ENCODE data around the gene PSAPL1. TPM values are rescaled to one million over a fixed set of nuclear protein-coding genes. Genes with fewer than 3 reads are reported as not detected.

The PSAPL1 gene
- total and polyA plus RNA-seq, 9 of the 15 experiments (the other 6 are each of a cell fraction or from before 2014, with no cell fraction given), result not detected

- no peak for TF ChIP-seq SAP30 (IDR thresholded peaks at IDR 0.05; ENCODE audit: borderline replicate concordance, insufficient read depth, low read depth, low read length, poor library complexity, severe bottlenecking)
- no peak for TF ChIP-seq TEAD4 (IDR thresholded peaks at IDR 0.05; ENCODE audit: low read length)
- no peak for TF ChIP-seq TEAD4 (CRISPR knock-in tag; IDR thresholded peaks at IDR 0.05; ENCODE audit: borderline replicate concordance)
- no peak for TF ChIP-seq FOXK1 (CRISPR knock-in tag; IDR thresholded peaks at IDR 0.05; ENCODE audit: borderline replicate concordance)
- TF ChIP-seq ATF1 (CRISPR knock-in tag; IDR thresholded peaks at IDR 0.05), result no peak
- no peak for TF ChIP-seq ATF1 (tag; IDR thresholded peaks at IDR 0.05)
Measured at GRCh38 chr4:7431696-7432530, 2.8 kb downstream of the PSAPL1 start (continued).

GRCh38 chr4:7430965-7431695 is 3.6 kb downstream of the PSAPL1 start:
- in situ Hi-C loops (cut with MboI) (no loop called here), intact Hi-C loops (cut with micrococcal nuclease) (no loop called here)
- DNase-seq (ENCODE audit: extremely low read depth in 1 of 4, low spot score in 3 of 4) (no peak), ATAC-seq (no peak), FAIRE-seq (no peak)
- H2AFZ ChIP-seq (ENCODE audit: low read depth, low read length), result no peak overlapping the region
- H3K9me1 ChIP-seq (ENCODE audit: control insufficient read depth, insufficient read depth, low read length), result no peaks in the 10 kb centered on the region
- TF ChIP-seq HMG20A (CRISPR knock-in tag; conservative IDR thresholded peaks at IDR 0.05) (no peak), PPARD (CRISPR knock-in tag; IDR thresholded peaks at IDR 0.05) (no peak), FOXA1 (IDR thresholded peaks at IDR 0.05; ENCODE audit: borderline replicate concordance) (no peak)
- 3% methylated on average over 12 of the region's 17 CpGs for WGBS (ENCODE audit: insufficient coverage, low coverage, missing lambda C conversion rate)
- H3K79me2 ChIP-seq (ENCODE audit: control insufficient read depth, insufficient read depth, low read length), result no peaks in the 10 kb centered on the region
- H3K4me1 ChIP-seq (replicated peaks in 1 of 2; ENCODE audit: control insufficient read depth in 2 of 2, insufficient read depth in 2 of 2, low read length in 2 of 2), result peaks cover 0 to 7% of the 10 kb centered on the region in 2 experiments; a peak in 2 of 5 replicates
- ChIA-PET CTCF (ENCODE audit: low intra/inter-chr PET ratio) (no interaction called here), POLR2A (interaction anchor here (0.5 to 1.6 kb wide), 2 partner anchors 22 to 621 kb away, joined by 3 to 4 read pairs; no protein-coding TSS in a partner anchor)
- H3K9me3 ChIP-seq (replicated peaks; ENCODE audit: control insufficient read depth, insufficient read depth, low read depth, low read length), result no peaks in the 10 kb centered on the region
- peaks cover 0 to 68% of the 10 kb centered on the region in 2 experiments; a peak in 3 of 5 replicates for H3K27me3 ChIP-seq (ENCODE audit: control insufficient read depth in 2 of 2, insufficient read depth in 2 of 2, low read length in 2 of 2)
- H3K27ac ChIP-seq (ENCODE audit: extremely low read depth, low read depth, low read length), result no peak overlapping the region
- no peak overlapping the region for H3K4me2 ChIP-seq (ENCODE audit: insufficient read depth, low read length)
- H4K20me1 ChIP-seq (replicated peaks; ENCODE audit: control insufficient read depth, insufficient read depth, low read length), result peaks cover 11% of the 10 kb centered on the region
- no peaks in the 10 kb centered on the region for H3K36me3 ChIP-seq (ENCODE audit: control insufficient read depth, insufficient read depth, low read length)
- H3K9ac ChIP-seq (ENCODE audit: insufficient read depth in 1 of 2, low read depth in 2 of 2, low read length in 2 of 2), result no peak overlapping the region
- H3K4me3 ChIP-seq, result no peak overlapping the region
- no TSS peak for BruUV-seq (replicated peaks)
